ENCODE results near the gene ENPP1. TPM values are rescaled to one million over a fixed set of nuclear protein-coding genes. Genes with fewer than 3 reads are reported as not detected.

ENPP1 gene
- total and polyA plus RNA-seq, 2 donors (not counting 3 experiments of a cell fraction or from before 2014, with no cell fraction given), result 0.36 to 1.4 TPM

GRCh38 chr6:131890091-131890490 lies 82.3 kb downstream of the ENPP1 start:
- CTCF ChIA-PET, result interaction anchor here (3.5 kb wide), 1 partner anchor 390 kb away, joined by 9 read pairs; no protein-coding TSS in a partner anchor
- H3K9me1 ChIP-seq (replicated peaks; ENCODE audit: control insufficient read depth, extremely low read depth, insufficient read depth, low read length), result no peaks in the 10 kb centered on the region
- no peaks in the 10 kb centered on the region for H4K20me1 ChIP-seq (replicated peaks; ENCODE audit: control insufficient read depth, extremely low read depth, insufficient read depth, low read length)
- POLR2A ChIA-PET, result no interaction called here
- no TSS peak for BruUV-seq (replicated peaks)
- H3K27me3 ChIP-seq (ENCODE audit: control insufficient read depth in 2 of 2, insufficient read depth in 2 of 2, low read length in 2 of 2), result peaks cover 0 to 2% of the 10 kb centered on the region in 2 experiments
- H3K4me3 ChIP-seq (replicated peaks in 1 of 3; ENCODE audit: insufficient read depth in 1 of 3, low read depth in 1 of 3, low read length in 3 of 3), result no peak overlapping the region
- DNase-seq (ENCODE audit: low read depth, low spot score) (no peak), FAIRE-seq (no peak)
- no peaks in the 10 kb centered on the region for H3K9me3 ChIP-seq (replicated peaks; ENCODE audit: control insufficient read depth, insufficient read depth, low read length)
- H3K27ac ChIP-seq (ENCODE audit: insufficient read depth, low read depth, low read length), result no peak overlapping the region
- no peak overlapping the region for H3K9ac ChIP-seq (replicated peaks; ENCODE audit: extremely low read depth, insufficient read depth, low read length)
- H3K79me2 ChIP-seq (ENCODE audit: control insufficient read depth, insufficient read depth, low read length), result no peaks in the 10 kb centered on the region
- dilution Hi-C loops (cut with MboI; ENCODE audit: extremely low pct_ligation_motif_present, low sequenced_read_pairs) (no loop called here), intact Hi-C loops (cut with micrococcal nuclease) (no loop called here)
- no peak overlapping the region for H2AFZ ChIP-seq (ENCODE audit: low read depth, low read length)
- H3K4me1 ChIP-seq (ENCODE audit: control insufficient read depth, extremely low read depth, insufficient read depth, low read length), result no peaks in the 10 kb centered on the region
- H3K36me3 ChIP-seq (ENCODE audit: control insufficient read depth in 2 of 2, extremely low read depth in 1 of 2, insufficient read depth in 2 of 2, low read length in 2 of 2), result no peaks in the 10 kb centered on the region
- TF ChIP-seq GATA2 (IDR thresholded peaks at IDR 0.05; ENCODE audit: insufficient read depth, insufficient read length, low read depth, low read length), result no peak
- no peak overlapping the region for H3K4me2 ChIP-seq (ENCODE audit: insufficient read depth, low read length)

- Histone ChIP-seq H3K79me2 (ENCODE audit: control insufficient read depth, insufficient read depth, low read length) (no peaks in the 10 kb centered on the region), H3K9me3 (replicated peaks; ENCODE audit: control insufficient read depth, insufficient read depth, low read length) (no peaks in the 10 kb centered on the region), H3K4me2 (ENCODE audit: insufficient read depth, low read length) (no peak overlapping the region), H2AFZ (ENCODE audit: low read depth, low read length) (no peak overlapping the region), H3K27ac (ENCODE audit: insufficient read depth, low read depth, low read length) (no peak overlapping the region), H3K9ac (replicated peaks; ENCODE audit: extremely low read depth, insufficient read depth, low read length) (no peak overlapping the region), H3K4me1 (ENCODE audit: control insufficient read depth, extremely low read depth, insufficient read depth, low read length) (no peaks in the 10 kb centered on the region), H3K36me3 (ENCODE audit: control insufficient read depth in 2 of 2, extremely low read depth in 1 of 2, insufficient read depth in 2 of 2, low read length in 2 of 2) (no peaks in the 10 kb centered on the region), H3K4me3 (replicated peaks in 1 of 3; ENCODE audit: insufficient read depth in 1 of 3, low read depth in 1 of 3, low read length in 3 of 3) (no peak overlapping the region), H3K9me1 (replicated peaks; ENCODE audit: control insufficient read depth, extremely low read depth, insufficient read depth, low read length) (no peaks in the 10 kb centered on the region), H4K20me1 (replicated peaks; ENCODE audit: control insufficient read depth, extremely low read depth, insufficient read depth, low read length) (no peaks in the 10 kb centered on the region), H3K27me3 (ENCODE audit: control insufficient read depth in 2 of 2, insufficient read depth in 2 of 2, low read length in 2 of 2) (peaks cover 0 to 2% of the 10 kb centered on the region in 2 experiments)
- dilution Hi-C loops (cut with MboI; ENCODE audit: extremely low pct_ligation_motif_present, low sequenced_read_pairs) (no loop called here), intact Hi-C loops (cut with micrococcal nuclease) (no loop called here)
- no peak for DNase-seq (ENCODE audit: low read depth, low spot score)
- FAIRE-seq, result no peak
- no TSS peak for BruUV-seq (replicated peaks)
- POLR2A ChIA-PET, result no interaction called here
- TF ChIP-seq POLR2A (IDR thresholded peaks at IDR 0.05; ENCODE audit: low read depth, low read length) (no peak), JUN (IDR thresholded peaks at IDR 0.05; ENCODE audit: borderline replicate concordance, insufficient read depth, insufficient read length, low read depth) (no peak), POLR2AphosphoS5 (IDR thresholded peaks at IDR 0.05; ENCODE audit: insufficient read depth, low read depth, low read length) (no peak), EZH2 (IDR thresholded peaks at IDR 0.05; ENCODE audit: borderline replicate concordance, low read depth, low read length, severe bottlenecking) (no peak), CTCF (IDR thresholded peaks at IDR 0.05; ENCODE audit: extremely low read depth in 1 of 2, insufficient read depth in 1 of 2, low read depth in 1 of 2, low read length in 2 of 2) (no peak), GATA2 (IDR thresholded peaks at IDR 0.05; ENCODE audit: insufficient read depth, insufficient read length, low read depth, low read length) (no peak), MYC (IDR thresholded peaks at IDR 0.05; ENCODE audit: low read depth, low read length) (no peak), FOS (IDR thresholded peaks at IDR 0.05; ENCODE audit: borderline replicate concordance, insufficient read depth, low read length) (no peak), MAX (IDR thresholded peaks at IDR 0.05; ENCODE audit: insufficient read depth, insufficient read length) (no peak)
- CTCF ChIA-PET, result interaction anchor here (1.2 to 1.9 kb wide), 3 partner anchors 17 to 198 kb away, joined by 3 to 9 read pairs (median 6); no protein-coding TSS in a partner anchor
Measured at GRCh38 chr6:131893198-131893597, 85.4 kb downstream of the ENPP1 start.
